ENCODE results near the gene THRSP. TPM values are rescaled to one million over a fixed set of nuclear protein-coding genes. Genes with fewer than 3 reads are reported as not detected.

The THRSP gene
- total and polyA plus RNA-seq, 2 of the 8 experiments (the other 6 are each of a cell fraction or from before 2014, with no cell fraction given), result 0.11 TPM; not detected in 1

GRCh38 chr11:78037825-78038620 lies 25.6 kb upstream of the THRSP start:
- no peak overlapping the region for H2BK20ac ChIP-seq (ENCODE audit: low read length)
- no peaks in the 10 kb centered on the region for H3K79me1 ChIP-seq (ENCODE audit: low read depth, low read length)
- no peak overlapping the region for H2AFZ ChIP-seq (ENCODE audit: low read length)
- FAIRE-seq (no peak), DNase-seq (ENCODE audit: low read depth in 1 of 2, low spot score in 2 of 2) (no peak)
- H2BK15ac ChIP-seq (ENCODE audit: low read length), result no peak overlapping the region
- no peaks in the 10 kb centered on the region for H3K23me2 ChIP-seq (ENCODE audit: low read depth, low read length)
- H3K4ac ChIP-seq (replicated peaks; ENCODE audit: insufficient read length, low read depth, low read length), result no peak overlapping the region
- WGBS, 2 experiments (ENCODE audit: extremely low coverage in 1 of 2, insufficient coverage in 1 of 2, insufficient read length in 1 of 2, insufficient replicate concordance in 2 of 2, low coverage in 1 of 2, low lambda C conversion rate in 2 of 2, missing lambda C conversion rate in 1 of 2), result 81% methylated on average over 9 of the region's 9 CpGs; no CpG with 5 or more reads in 1 of the 2 experiments
- no peak overlapping the region for H3K23ac ChIP-seq (ENCODE audit: insufficient read length)
- H2BK5ac ChIP-seq (ENCODE audit: low read depth, low read length), result no peak overlapping the region
- H3K27me3 ChIP-seq (replicated peaks in 1 of 4; ENCODE audit: control insufficient read depth in 3 of 4, extremely low read depth in 1 of 4, insufficient read depth in 3 of 4, low read length in 3 of 4), result no peaks in the 10 kb centered on the region
- H2BK120ac ChIP-seq (replicated peaks; ENCODE audit: low read depth, low read length), result no peak overlapping the region
- H3K27ac ChIP-seq (ENCODE audit: low read depth, low read length), result no peak overlapping the region
- no peaks in the 10 kb centered on the region for H3K9me3 ChIP-seq (ENCODE audit: insufficient read depth in 2 of 2, low read depth in 1 of 2, low read length in 1 of 2)
- no peak for TF ChIP-seq RNF2 (IDR thresholded peaks at IDR 0.05; ENCODE audit: borderline replicate concordance, low read depth, low read length, missing control alignments, poor library complexity, severe bottlenecking)
- no peak for TF ChIP-seq SP1 (IDR thresholded peaks at IDR 0.05; ENCODE audit: low read depth, low read length)
- no peak for TF ChIP-seq SIRT6 (IDR thresholded peaks at IDR 0.05; ENCODE audit: low read length)
- no peak for TF ChIP-seq MAFK (IDR thresholded peaks at IDR 0.05; ENCODE audit: low read depth, low read length)
- TF ChIP-seq RAD21 (IDR thresholded peaks at IDR 0.05 in 1 of 2, conservative IDR thresholded peaks at IDR 0.05 in 1 of 2; ENCODE audit: low read depth in 2 of 2, low read length in 2 of 2), result no peak
- TF ChIP-seq PHF8 (conservative IDR thresholded peaks at IDR 0.05; ENCODE audit: low read depth, low read length), result no peak
- TF ChIP-seq CREB1 (IDR thresholded peaks at IDR 0.05), result no peak
- no peak for TF ChIP-seq BRCA1 (IDR thresholded peaks at IDR 0.05; ENCODE audit: low read depth, low read length)
- TF ChIP-seq EP300 (IDR thresholded peaks at IDR 0.05; ENCODE audit: borderline replicate concordance in 1 of 2, low read depth in 2 of 2, low read length in 2 of 2), result no peak
- no peak for TF ChIP-seq TEAD4 (IDR thresholded peaks at IDR 0.05; ENCODE audit: low read depth, low read length)
- TF ChIP-seq EGR1 (IDR thresholded peaks at IDR 0.05; ENCODE audit: borderline replicate concordance, low read depth, low read length), result no peak
- TF ChIP-seq ASH2L (IDR thresholded peaks at IDR 0.05; ENCODE audit: low read length), result no peak
- TF ChIP-seq POLR2A (IDR thresholded peaks at IDR 0.05; ENCODE audit: control extremely low read depth in 1 of 2, low read depth in 2 of 2, low read length in 2 of 2), result no peak
- no peak overlapping the region for H2AK5ac ChIP-seq (ENCODE audit: low read depth, low read length)
- POLR2A ChIA-PET (ENCODE audit: partially characterized antibody), result no interaction called here
- CTCF ChIA-PET (ENCODE audit: partially characterized antibody), result interaction anchor here (0.9 to 9.0 kb wide), 3 partner anchors 7 to 39 kb away, joined by 3 to 92 read pairs (median 4); no protein-coding TSS in a partner anchor
- H3K4me3 ChIP-seq (ENCODE audit: extremely low read depth in 1 of 4, insufficient read depth in 2 of 4, low read depth in 3 of 4, low read length in 4 of 4), result no peak overlapping the region
- H3K14ac ChIP-seq (ENCODE audit: insufficient read length), result no peak overlapping the region
- H3K4me1 ChIP-seq (replicated peaks in 1 of 4; ENCODE audit: control insufficient read depth in 3 of 4, insufficient read depth in 4 of 4, low read length in 3 of 4), result peaks cover 0 to 7% (median 3%) of the 10 kb centered on the region in 4 experiments; a peak in 3 of 7 replicates
- H3K36me3 ChIP-seq (ENCODE audit: control insufficient read depth in 2 of 4, insufficient read depth in 4 of 4, low read length in 3 of 4), result no peaks in the 10 kb centered on the region
- H3K4me2 ChIP-seq (ENCODE audit: insufficient read depth in 1 of 2, low read depth in 2 of 2, low read length in 2 of 2), result no peak overlapping the region
- H3K9ac ChIP-seq (replicated peaks in 1 of 4; ENCODE audit: extremely low read depth in 1 of 4, low read depth in 3 of 4, low read length in 3 of 4), result no peak overlapping the region
- no peak overlapping the region for H4K8ac ChIP-seq (ENCODE audit: extremely low read depth, insufficient read depth, low read length)
- no peak overlapping the region for H4K5ac ChIP-seq (ENCODE audit: insufficient read length, low read depth, low read length)
- no peaks in the 10 kb centered on the region for H4K20me1 ChIP-seq (replicated peaks in 1 of 2; ENCODE audit: control insufficient read depth in 1 of 2, insufficient read depth in 2 of 2, low read length in 2 of 2)
- no peak overlapping the region for H3K56ac ChIP-seq (replicated peaks; ENCODE audit: insufficient read length, low read depth, low read length)
- H3K79me2 ChIP-seq (ENCODE audit: control insufficient read depth in 1 of 2, insufficient read depth in 2 of 2, low read length in 2 of 2), result no peaks in the 10 kb centered on the region
- H3K18ac ChIP-seq (ENCODE audit: extremely low read depth, low read length), result no peak overlapping the region
- H2BK12ac ChIP-seq (ENCODE audit: low read depth, low read length), result no peak overlapping the region
- no peak overlapping the region for H4K91ac ChIP-seq (replicated peaks; ENCODE audit: insufficient read length, low read length)
